NT2/D1 (cell line): ENCODE measurements around the gene USO1.

Source experiments
- YY1 ChIP-seq: IDR thresholded peaks from 2 replicates; pipeline ENCODE4 v1.6.1; 2011; ENCODE audit not compliant: insufficient read length, insufficient read depth
- ZNF274 ChIP-seq: IDR thresholded peaks from 2 replicates; pipeline ENCODE4 v1.6.1; 2011; ENCODE audit warnings: mild to moderate bottlenecking, low read depth, low read length

GRCh38 chr4:75786526-75786925 is 62.1 kb downstream of the USO1 start:
- no peak for TF ChIP-seq YY1
- TF ChIP-seq ZNF274: no peak
